CD4-positive, alpha-beta T cell (primary cell): ENCODE data around the gene ASXL2. TPM values are rescaled to one million over a fixed set of nuclear protein-coding genes. Genes with fewer than 3 reads are reported as not detected.

Experiments
- ATAC-seq: fragments of 200-7000 bp; cut with Tn5 transposase; one replicate; pipeline ENCODE4 v1.10.0; 2022; ENCODE audit warnings: mild to moderate bottlenecking; ENCODE audit not compliant: poor library complexity
- CTCF ChIA-PET: fragments of 350-600 bp; sonication (Branson Sonifier 250); formaldehyde crosslinking; loops from one replicate; lab custom pipeline; 2021; ENCODE audit warnings: antibody characterized with exemption, inconsistent platforms; lab: Charles Lee
- POLR2A ChIA-PET: fragments of 350-600 bp; sonication (Branson Sonifier 250); formaldehyde crosslinking; loops from one replicate; lab custom pipeline; 2021; ENCODE audit warnings: antibody characterized with exemption, inconsistent platforms; lab: Charles Lee
- DNase-seq, 14 experiments: peaks; one replicate each; pipeline ENCODE4 v3.0.0-alpha.2; 2013 to 2020; ENCODE audit warnings: mixed read lengths in 2 of 14
- H3K27ac ChIP-seq, 2 donors: one replicate each; pipeline versions ENCODE4 v1.5.1 to v1.7.0; 2013; ENCODE audit warnings: low read length in 2 of 2, low read depth in 1 of 2, mild to moderate bottlenecking in 1 of 2
- H3K27me3 ChIP-seq, 2 experiments: 1 replicate in 1 of 2; 2 replicates in 1 of 2; pipeline versions ENCODE4 v1.6.1 to v1.7.0; 2013; ENCODE audit warnings: low read length in 2 of 2, control low read depth in 1 of 2, mild to moderate bottlenecking in 1 of 2, moderate library complexity in 1 of 2; ENCODE audit not compliant: insufficient read depth in 2 of 2, control insufficient read depth in 1 of 2
- H3K36me3 ChIP-seq: one replicate; pipeline ENCODE4 v1.6.1; 2013; ENCODE audit warnings: low read length, control low read depth; ENCODE audit not compliant: insufficient read depth
- H3K4me1 ChIP-seq: one replicate; pipeline ENCODE4 v1.6.1; 2013; ENCODE audit warnings: low read length, control low read depth; ENCODE audit not compliant: insufficient read depth
- H3K4me3 ChIP-seq: one replicate; pipeline ENCODE4 v1.5.1; 2013; ENCODE audit warnings: mild to moderate bottlenecking, low read length, moderate library complexity
- H3K9me3 ChIP-seq, 2 experiments: 1 replicate in 1 of 2; 2 replicates in 1 of 2; pipeline versions ENCODE4 v1.6.1 to v1.7.0; 2013; ENCODE audit warnings: low read length in 2 of 2, mild to moderate bottlenecking in 2 of 2, control low read depth in 1 of 2, moderate library complexity in 1 of 2; ENCODE audit not compliant: control insufficient read depth in 1 of 2, insufficient read depth in 1 of 2
- H3K27ac Mint-ChIP-seq: one replicate; pipeline ENCODE4 v1.8.0; 2020; ENCODE audit warnings: mixed read lengths
- H3K27me3 Mint-ChIP-seq: one replicate; pipeline ENCODE4 v1.8.0; 2021; ENCODE audit warnings: mixed read lengths
- H3K36me3 Mint-ChIP-seq: one replicate; pipeline ENCODE4 v1.8.0; 2021; ENCODE audit warnings: low read depth, mixed read lengths
- H3K4me1 Mint-ChIP-seq: one replicate; pipeline ENCODE4 v1.8.0; 2021; ENCODE audit warnings: low read depth, mixed read lengths
- H3K4me3 Mint-ChIP-seq: one replicate; pipeline ENCODE4 v1.8.0; 2020; ENCODE audit warnings: mild to moderate bottlenecking, mixed read lengths
- H3K9me3 Mint-ChIP-seq: one replicate; pipeline ENCODE4 v1.8.0; 2020; ENCODE audit warnings: mixed read lengths
- CTCF ChIP-seq: fragments of 200-600 bp; IDR thresholded peaks from one replicate; pipeline ENCODE4 v1.8.0; 2022; ENCODE audit warnings: antibody characterized with exemption, mild to moderate bottlenecking
- intact Hi-C, 2 experiments: fragments of 100-400 bp; cut with DNase I in 1 of 2; cut with micrococcal nuclease in 1 of 2; formaldehyde crosslinking; loops; one replicate each; pipeline versions ENCODE4 v1.15.1 to v1.9.0; 2023 to 2025; cut with DNase I, micrococcal nuclease
- total RNA-seq, 174 experiments: library from RNA in 2 of 174; stranded (reverse) in 2 of 174; gene quantifications; one replicate each; pipeline ENCODE4 v1.2.3 and lab custom pipeline; 2021 to 2026

ASXL2 gene
- total RNA-seq, 2 experiments from 2014 or later, result 15.1 to 17.2 TPM

- no peaks in the 10 kb centered on the region for H3K27me3 Mint-ChIP-seq
- ATAC-seq (no peak), DNase-seq (no peak)
- no peaks in the 10 kb centered on the region for H3K4me1 ChIP-seq
- TF ChIP-seq CTCF, result no peak
- no peak overlapping the region for H3K27ac ChIP-seq
- no peaks in the 10 kb centered on the region for H3K9me3 Mint-ChIP-seq
- peaks cover 41% of the 10 kb centered on the region for H3K36me3 Mint-ChIP-seq
- H3K27ac Mint-ChIP-seq, result no peak overlapping the region
- peaks cover 22% of the 10 kb centered on the region for H3K4me1 Mint-ChIP-seq
- H3K9me3 ChIP-seq, result peaks cover under 1 to 3% of the 10 kb centered on the region in 2 experiments
- H3K4me3 ChIP-seq, result no peak overlapping the region
- no peaks in the 10 kb centered on the region for H3K27me3 ChIP-seq
- CTCF ChIA-PET, result interaction anchor here (0.7 to 2.1 kb wide), 3 partner anchors 13 to 153 kb away, joined by 3 to 11 read pairs (median 4); no protein-coding TSS in a partner anchor
- H3K4me3 Mint-ChIP-seq, result no peak overlapping the region
- H3K36me3 ChIP-seq, result peaks cover 16% of the 10 kb centered on the region
- POLR2A ChIA-PET, result interaction anchor here (0.7 to 1.1 kb wide), 2 partner anchors 49 to 72 kb away, joined by 3 read pairs; no protein-coding TSS in a partner anchor
- intact Hi-C loops, result no loop called here
Measured at GRCh38 chr2:25838152-25838756, 40.0 kb downstream of the ASXL2 start.

GRCh38 chr2:25835906-25836305 lies 42.4 kb downstream of the ASXL2 start:
- Histone ChIP-seq H3K27me3 (no peaks in the 10 kb centered on the region), H3K27ac (no peak overlapping the region), H3K4me3 (no peak overlapping the region), H3K36me3 (peaks cover 10% of the 10 kb centered on the region), H3K4me1 (peaks cover 6% of the 10 kb centered on the region), H3K9me3 (peaks cover 3 to 9% of the 10 kb centered on the region in 2 experiments)
- no peak overlapping the region for H3K27ac Mint-ChIP-seq
- intact Hi-C loops, result no loop called here
- no peaks in the 10 kb centered on the region for H3K27me3 Mint-ChIP-seq
- H3K4me3 Mint-ChIP-seq, result no peak overlapping the region
- H3K9me3 Mint-ChIP-seq, result peaks cover 2% of the 10 kb centered on the region
- H3K4me1 Mint-ChIP-seq, result peaks cover 40% of the 10 kb centered on the region
- POLR2A ChIA-PET, result interaction anchor here (0.9 kb wide), 1 partner anchor 11 kb away, joined by 3 read pairs; no protein-coding TSS in a partner anchor
- CTCF ChIA-PET, result interaction anchor here (1.2 to 1.8 kb wide), 3 partner anchors 10 to 348 kb away, joined by 3 to 4 read pairs (median 3); no protein-coding TSS in a partner anchor
- no peak for ATAC-seq
- no peak for DNase-seq
- no peak for TF ChIP-seq CTCF
- peaks cover 57% of the 10 kb centered on the region for H3K36me3 Mint-ChIP-seq

- Histone ChIP-seq H3K4me1 (peaks cover 6% of the 10 kb centered on the region), H3K27ac (no peak overlapping the region), H3K4me3 (no peak overlapping the region), H3K9me3 (peaks cover 3 to 9% of the 10 kb centered on the region in 2 experiments), H3K27me3 (no peaks in the 10 kb centered on the region), H3K36me3 (peaks cover 6% of the 10 kb centered on the region)
- POLR2A ChIA-PET, result no interaction called here
- Mint-ChIP-seq H3K36me3 (peaks cover 59% of the 10 kb centered on the region), H3K4me3 (no peak overlapping the region), H3K27me3 (no peaks in the 10 kb centered on the region), H3K9me3 (peaks cover 2% of the 10 kb centered on the region), H3K4me1 (peaks cover 50% of the 10 kb centered on the region), H3K27ac (no peak overlapping the region)
- TF ChIP-seq CTCF, result no peak
- intact Hi-C loops, result no loop called here
- ATAC-seq, result no peak
- DNase-seq, result no peak
- CTCF ChIA-PET, result interaction anchor here (1.0 kb wide), 1 partner anchor 19 kb away, joined by 3 read pairs; no protein-coding TSS in a partner anchor
Measured at GRCh38 chr2:25833566-25833965, 44.7 kb downstream of the ASXL2 start.
